Activated B cell treated with CpG ODN at 0.5 μM for 24 hours (primary cell): ENCODE results near the gene TCF25. TPM values are rescaled to one million over a fixed set of nuclear protein-coding genes. Genes with fewer than 3 reads are reported as not detected.
A peak's percentile ranks its signal among the peaks of the same experiment; 100 is the strongest.

Source experiments
- ATAC-seq: fragments of 200-7000 bp; cut with Tn5 transposase; one replicate; pipeline ENCODE4 v1.10.0; 2021; ENCODE audit warnings: low read depth, mild to moderate bottlenecking, moderate library complexity
- CTCF ChIA-PET: fragments of 350-600 bp; sonication (Branson Sonifier 250); formaldehyde crosslinking; loops from one replicate; lab custom pipeline; 2021; ENCODE audit warnings: antibody characterized with exemption; lab: Charles Lee
- POLR2A ChIA-PET: fragments of 350-600 bp; sonication (Branson Sonifier 250); formaldehyde crosslinking; loops from one replicate; lab custom pipeline; 2021; ENCODE audit warnings: antibody characterized with exemption; lab: Charles Lee
- DNase-seq: peaks from one replicate; pipeline ENCODE4 v3.0.0; 2022
- H3K27ac Mint-ChIP-seq: one replicate; pipeline ENCODE4 v1.8.0; 2020; ENCODE audit warnings: mixed read lengths
- H3K27me3 Mint-ChIP-seq: one replicate; pipeline ENCODE4 v1.8.0; 2021; ENCODE audit warnings: mixed read lengths
- H3K36me3 Mint-ChIP-seq: one replicate; pipeline ENCODE4 v1.8.0; 2021; ENCODE audit warnings: low read depth, mixed read lengths
- H3K4me1 Mint-ChIP-seq: one replicate; pipeline ENCODE4 v1.8.0; 2021; ENCODE audit warnings: mixed read lengths
- H3K4me3 Mint-ChIP-seq: one replicate; pipeline ENCODE4 v1.8.0; 2020; ENCODE audit warnings: mild to moderate bottlenecking, mixed read lengths
- H3K9me3 Mint-ChIP-seq: one replicate; pipeline ENCODE4 v1.8.0; 2020; ENCODE audit warnings: mixed read lengths
- CTCF ChIP-seq: fragments of 200-600 bp; IDR thresholded peaks from one replicate; pipeline ENCODE4 v1.8.0; 2022; ENCODE audit warnings: antibody characterized with exemption, mild to moderate bottlenecking
- intact Hi-C: fragments of 100-400 bp; cut with micrococcal nuclease; formaldehyde crosslinking; loops from one replicate; pipeline ENCODE4 v1.15.1; 2024
- total RNA-seq: library from RNA; stranded (reverse); gene quantifications from 2 replicates; pipeline ENCODE4 v1.2.3, GENCODE V29; 2022

Gene TCF25
- total RNA-seq, 1 donor from 2014 or later = 273 TPM

- TF ChIP-seq CTCF = no peak
- no peak for DNase-seq
- intact Hi-C loops = no loop called here
- H3K27ac Mint-ChIP-seq = no peak overlapping the region
- H3K9me3 Mint-ChIP-seq = no peaks in the 10 kb centered on the region
- H3K27me3 Mint-ChIP-seq = peaks cover 5% of the 10 kb centered on the region
- POLR2A ChIA-PET = no interaction called here
- peak overlapping the region; percentile 48 for H3K4me3 Mint-ChIP-seq
- CTCF ChIA-PET = no interaction called here
- no peaks in the 10 kb centered on the region for H3K36me3 Mint-ChIP-seq
- H3K4me1 Mint-ChIP-seq = peaks cover 14% of the 10 kb centered on the region
- ATAC-seq = no peak
Measured at GRCh38 chr16:89837014-89837546, 36.3 kb upstream of the TCF25 start.

- POLR2A ChIA-PET = interaction anchor here (0.7 kb wide), 1 partner anchor 10 kb away, joined by 3 read pairs; no protein-coding TSS in a partner anchor
- ATAC-seq = peak; percentile 65
- no peak overlapping the region for H3K27ac Mint-ChIP-seq
- peak; percentile 26 for DNase-seq
- H3K36me3 Mint-ChIP-seq = no peaks in the 10 kb centered on the region
- H3K4me1 Mint-ChIP-seq = peaks cover 22% of the 10 kb centered on the region
- no peaks in the 10 kb centered on the region for H3K9me3 Mint-ChIP-seq
- H3K4me3 Mint-ChIP-seq = no peak overlapping the region
- CTCF ChIA-PET = no interaction called here
- TF ChIP-seq CTCF = no peak
- H3K27me3 Mint-ChIP-seq = no peaks in the 10 kb centered on the region
- intact Hi-C loops = no loop called here
Measured at GRCh38 chr16:89841275-89841674, 32.1 kb upstream of the TCF25 start.

- CTCF ChIA-PET = interaction anchor here (2.3 kb wide), 1 partner anchor 18 kb away, joined by 5 read pairs; no protein-coding TSS in a partner anchor
- DNase-seq (no peak), ATAC-seq (no peak)
- Mint-ChIP-seq H3K27ac (no peak overlapping the region), H3K36me3 (no peaks in the 10 kb centered on the region), H3K4me3 (no peak overlapping the region), H3K4me1 (peaks cover 16% of the 10 kb centered on the region), H3K9me3 (no peaks in the 10 kb centered on the region), H3K27me3 (no peaks in the 10 kb centered on the region)
- POLR2A ChIA-PET = no interaction called here
- TF ChIP-seq CTCF = no peak
- intact Hi-C loops = no loop called here
Measured at GRCh38 chr16:89842471-89843408, 30.7 kb upstream of the TCF25 start.

GRCh38 chr16:89843409-89844350 is 29.7 kb upstream of the TCF25 start:
- no peaks in the 10 kb centered on the region for H3K36me3 Mint-ChIP-seq
- H3K9me3 Mint-ChIP-seq = no peaks in the 10 kb centered on the region
- H3K27me3 Mint-ChIP-seq = no peaks in the 10 kb centered on the region
- no peak overlapping the region for H3K27ac Mint-ChIP-seq
- ATAC-seq (no peak), DNase-seq (no peak)
- CTCF ChIA-PET = interaction anchor here (2.3 kb wide), 1 partner anchor 17 kb away, joined by 5 read pairs; no protein-coding TSS in a partner anchor
- POLR2A ChIA-PET = no interaction called here
- H3K4me3 Mint-ChIP-seq = no peak overlapping the region
- intact Hi-C loops = no loop called here
- no peak for TF ChIP-seq CTCF
- H3K4me1 Mint-ChIP-seq = peaks cover 14% of the 10 kb centered on the region
